ENCODE measurements around the gene ASB16. TPM values are rescaled to one million over a fixed set of nuclear protein-coding genes. Genes with fewer than 3 reads are reported as not detected.

The ASB16 gene
- total and polyA plus RNA-seq, 9 of the 15 experiments (the other 6 are each of a cell fraction or from before 2014, with no cell fraction given): 0.03 to 0.07 TPM; not detected in 7

DNA sequence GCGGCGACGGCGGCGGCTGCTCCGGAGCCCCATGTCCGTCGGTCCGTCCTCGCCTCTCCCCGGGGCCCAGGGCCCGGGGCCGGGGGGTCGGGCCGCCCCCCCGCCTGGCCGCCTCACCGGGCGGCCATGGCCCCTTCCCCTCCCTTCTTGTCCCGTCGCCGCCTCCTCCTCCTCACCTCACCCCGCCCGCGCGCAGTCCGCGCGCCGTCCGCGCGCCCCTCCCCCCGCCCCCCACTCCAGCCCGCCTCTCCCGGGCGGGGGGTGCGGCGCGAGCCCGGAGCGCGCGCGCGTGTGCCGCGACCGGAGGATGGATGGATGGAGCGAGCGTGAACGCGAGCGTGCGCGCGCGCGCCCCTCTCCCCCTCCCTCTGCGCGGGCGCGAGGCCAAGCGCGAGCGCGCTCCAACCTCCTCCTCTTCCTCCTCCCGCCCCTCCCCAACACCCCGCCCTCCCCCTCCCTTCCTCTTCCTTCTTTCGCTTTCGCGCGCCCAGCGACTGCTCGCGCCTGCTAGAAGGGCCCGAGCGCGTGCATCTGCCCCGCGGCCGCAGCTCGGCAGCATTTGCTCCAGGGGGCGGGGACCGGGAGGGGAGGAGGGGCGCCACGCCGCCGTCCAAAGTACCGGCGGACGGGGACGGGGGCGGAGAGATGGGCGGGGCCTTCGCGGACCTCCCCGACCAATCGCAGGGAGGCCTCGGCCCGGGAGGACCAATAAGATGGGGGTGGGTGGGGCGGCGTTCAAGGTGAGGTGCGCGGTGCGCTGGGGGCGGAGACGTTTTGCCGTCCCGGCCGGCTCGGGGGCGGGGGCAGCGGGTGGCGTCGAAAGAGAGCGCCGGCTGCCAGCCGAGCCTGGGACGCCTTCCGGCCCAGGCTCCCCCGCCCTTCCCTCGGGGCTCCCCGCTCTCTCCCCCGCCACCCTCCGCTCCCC is 29.3 kb downstream of the ASB16 start, which contains the start of gene ATXN7L3 (continued):
- TF ChIP-seq, protein P1, sequence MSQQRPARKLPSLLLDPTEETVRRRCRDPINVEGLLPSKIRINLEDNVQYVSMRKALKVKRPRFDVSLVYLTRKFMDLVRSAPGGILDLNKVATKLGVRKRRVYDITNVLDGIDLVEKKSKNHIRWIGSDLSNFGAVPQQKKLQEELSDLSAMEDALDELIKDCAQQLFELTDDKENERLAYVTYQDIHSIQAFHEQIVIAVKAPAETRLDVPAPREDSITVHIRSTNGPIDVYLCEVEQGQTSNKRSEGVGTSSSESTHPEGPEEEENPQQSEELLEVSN (IDR thresholded peaks at IDR 0.05; ENCODE audit: borderline replicate concordance in 1 of 2, extremely low read depth in 1 of 2, insufficient read depth in 1 of 2, insufficient read length in 1 of 2, low read depth in 1 of 2, low read length in 1 of 2, poor library complexity in 1 of 2, severe bottlenecking in 1 of 2): peak in 1 of 2 experiments; percentile 83
- TF ChIP-seq HDAC1 (IDR thresholded peaks at IDR 0.05) (0 out of 4 replicates have a peak, but pooled peaks of 1 of the 2 experiments have one; percentile 7), MXI1 (IDR thresholded peaks at IDR 0.05; ENCODE audit: low read depth, low read length) (no peak; the same call in 1 of the 2 replicates), ZNF766 (CRISPR knock-in tag; conservative IDR thresholded peaks at IDR 0.05) (peak; percentile 92), JUND (IDR thresholded peaks at IDR 0.05; ENCODE audit: borderline replicate concordance, low read depth, low read length) (0 out of 2 replicates have a peak, but pooled peaks have one; percentile 3), JUND (tag; IDR thresholded peaks at IDR 0.05; ENCODE audit: borderline replicate concordance, low read depth, low read length) (no peak; the same call in 2 of the 3 replicates)
